HG03520 (cell line): ENCODE measurements around the gene KIF7.
"Not testable (repeated sequence)": the region's sequence is repeated elsewhere in the genome, so short reads cannot be mapped to it uniquely, and the experiment has no call there.

Experiments used
- ATAC-seq: cut with Tn5 transposase; IDR thresholded peaks from one replicate; pipeline ENCODE4 v1.9.1; 2021; ENCODE audit warnings: mild to moderate bottlenecking, moderate library complexity; ENCODE audit not compliant: unreplicated experiment

The KIF7 gene

DNA sequence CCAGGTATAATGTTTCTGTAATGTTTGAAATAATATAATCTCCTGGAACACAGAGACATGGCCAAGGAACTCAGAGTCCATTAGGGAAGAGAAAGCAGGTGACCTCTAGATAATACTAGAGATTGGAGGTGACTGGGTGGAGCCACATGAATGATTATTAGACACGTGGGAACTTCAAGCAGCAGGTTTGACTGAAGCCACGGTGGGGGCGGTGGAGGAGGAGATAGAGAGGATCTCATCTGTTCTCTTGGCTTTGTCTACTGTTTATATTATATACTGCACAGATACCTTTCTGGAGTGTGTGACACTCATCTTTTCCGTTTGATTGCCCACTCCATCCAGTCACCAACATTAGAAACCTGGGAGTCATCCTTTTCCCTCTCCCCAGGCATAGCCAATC lies 33.7 kb downstream of the KIF7 start:
- ATAC-seq, result no peak

DNA sequence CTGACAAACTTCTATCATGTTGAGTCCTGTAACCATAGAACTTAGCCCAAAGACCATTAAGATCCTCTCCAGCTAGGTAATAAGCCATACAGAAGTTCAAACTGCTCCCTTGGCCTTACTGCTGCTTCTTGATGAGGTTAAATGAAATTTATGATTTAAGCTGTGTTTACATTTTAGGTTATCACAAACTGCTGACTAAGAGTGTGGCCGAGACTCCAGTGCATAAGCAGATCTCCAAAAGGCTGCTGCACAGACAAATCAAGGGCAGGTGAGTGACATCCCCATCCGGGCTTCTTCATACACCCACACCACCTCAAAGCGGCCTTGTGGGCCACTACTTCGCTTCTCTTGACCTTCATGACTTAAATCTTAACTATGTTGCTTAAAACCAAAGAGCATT lies 39.0 kb downstream of the KIF7 start:
- ATAC-seq, result no peak

DNA sequence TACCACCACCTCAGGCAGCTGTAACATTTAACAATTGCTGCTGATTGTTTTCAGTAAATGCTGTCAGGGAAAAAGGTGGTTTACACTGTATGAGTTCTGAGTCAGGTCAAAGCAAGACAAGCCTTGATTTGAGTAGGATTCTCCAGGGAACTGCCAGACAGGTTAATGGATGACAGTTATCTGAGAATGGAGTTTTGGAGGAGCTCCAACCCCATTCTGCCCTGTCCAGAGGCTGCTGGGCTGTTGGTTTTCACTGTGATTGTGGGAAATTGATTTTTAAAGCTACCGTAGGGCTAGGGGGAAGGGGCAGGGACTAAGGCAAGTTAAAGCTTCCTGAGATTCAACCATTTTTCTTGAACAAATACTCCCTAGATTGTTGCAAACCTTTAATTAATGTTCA lies 40.1 kb downstream of the KIF7 start:
- no peak for ATAC-seq

DNA sequence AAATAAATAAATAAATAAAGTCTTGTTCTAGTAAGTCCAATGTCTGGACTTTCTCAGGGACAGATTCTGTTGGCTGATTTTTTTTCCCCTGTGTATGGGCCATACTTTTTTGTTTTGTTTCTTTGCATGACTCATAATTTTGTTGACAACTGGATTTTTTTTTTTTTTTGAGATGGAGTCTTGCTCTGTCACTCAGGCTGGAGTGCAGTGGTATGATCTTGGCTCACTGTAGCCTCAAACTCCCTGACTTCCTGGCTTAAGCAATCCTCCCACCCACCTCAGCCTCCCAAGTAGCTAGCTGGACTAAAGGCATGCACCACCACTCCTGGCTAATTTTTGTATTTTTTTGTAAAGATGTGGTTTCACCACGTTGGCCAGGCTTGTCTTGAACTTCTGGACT lies 41.1 kb downstream of the KIF7 start:
- no peak for ATAC-seq

DNA sequence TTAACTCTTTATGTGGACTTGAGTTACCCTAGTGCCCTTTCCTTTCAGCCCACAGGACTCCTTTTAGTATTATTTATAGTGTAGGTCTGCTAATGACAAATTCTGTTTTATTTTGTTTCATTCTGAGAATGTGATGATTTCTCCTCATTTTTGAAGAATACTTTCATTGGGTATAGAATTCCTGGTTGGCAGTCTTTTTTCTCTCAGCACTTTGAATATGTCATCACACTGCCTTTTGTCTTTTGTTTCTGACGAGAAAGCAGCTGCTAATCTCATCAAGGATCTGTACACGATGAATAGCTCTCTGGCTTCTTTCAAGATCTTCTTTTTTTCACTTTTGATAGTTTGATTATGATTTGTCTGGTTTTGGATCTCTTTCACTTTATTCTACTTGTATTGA lies 42.2 kb downstream of the KIF7 start:
- no peak for ATAC-seq

DNA sequence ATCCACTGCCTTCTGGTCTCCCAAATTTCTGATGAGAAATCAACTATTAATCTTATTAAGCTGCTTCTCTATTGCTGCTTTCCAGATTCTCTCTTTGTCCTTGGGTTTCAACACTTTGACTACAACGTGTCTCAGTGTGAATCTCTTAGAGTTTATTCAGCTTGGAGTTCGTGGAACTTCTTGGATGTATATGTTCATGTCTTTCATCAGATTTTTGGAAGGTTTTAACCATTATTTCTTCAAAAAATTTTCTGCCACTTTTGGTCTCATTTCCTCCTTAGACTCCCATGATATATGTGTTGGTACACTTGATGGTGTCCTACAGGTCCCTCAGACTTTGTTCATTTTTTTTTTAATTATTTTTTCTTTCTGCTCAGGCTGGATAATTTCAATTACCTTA lies 44.0 kb downstream of the KIF7 start:
- ATAC-seq, result no peak

DNA sequence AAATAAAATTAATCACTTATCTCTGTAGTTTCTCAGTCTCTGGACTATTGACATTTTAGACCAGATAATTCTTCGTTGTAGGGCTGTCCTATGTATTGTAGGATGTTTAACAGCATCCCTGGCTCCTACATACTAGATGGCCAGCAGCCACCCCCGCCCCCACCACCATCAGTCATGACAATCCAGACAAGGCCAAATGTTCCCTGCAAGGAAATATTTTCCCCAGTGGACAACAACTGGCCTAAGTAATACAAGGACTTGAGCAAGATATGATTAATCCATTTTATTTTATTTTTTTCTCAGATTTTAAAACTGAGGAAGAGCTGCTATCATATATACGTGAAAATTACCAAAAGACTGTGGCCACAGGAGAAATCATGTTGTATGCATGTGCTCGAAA lies 56.2 kb downstream of the KIF7 start:
- ATAC-seq, result no peak

DNA sequence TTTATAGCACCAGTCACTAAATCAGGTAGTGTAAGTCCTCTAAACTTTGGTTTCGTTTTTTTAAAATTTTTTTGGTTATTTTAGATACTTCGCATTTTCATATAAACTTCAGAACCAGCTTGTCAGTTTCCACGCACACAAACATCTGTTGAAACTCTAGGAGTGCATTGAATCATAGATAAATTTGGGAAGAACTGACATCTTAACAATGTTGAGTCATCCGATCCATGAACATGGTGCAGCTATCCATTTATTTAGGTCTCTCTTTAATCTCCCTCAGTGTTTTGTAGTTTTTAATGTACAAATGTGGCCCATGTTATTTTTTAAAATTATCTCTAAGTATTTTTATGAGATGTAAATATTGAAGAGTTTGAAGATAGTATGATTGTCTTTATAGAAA lies 62.2 kb downstream of the KIF7 start:
- ATAC-seq, result no peak

DNA sequence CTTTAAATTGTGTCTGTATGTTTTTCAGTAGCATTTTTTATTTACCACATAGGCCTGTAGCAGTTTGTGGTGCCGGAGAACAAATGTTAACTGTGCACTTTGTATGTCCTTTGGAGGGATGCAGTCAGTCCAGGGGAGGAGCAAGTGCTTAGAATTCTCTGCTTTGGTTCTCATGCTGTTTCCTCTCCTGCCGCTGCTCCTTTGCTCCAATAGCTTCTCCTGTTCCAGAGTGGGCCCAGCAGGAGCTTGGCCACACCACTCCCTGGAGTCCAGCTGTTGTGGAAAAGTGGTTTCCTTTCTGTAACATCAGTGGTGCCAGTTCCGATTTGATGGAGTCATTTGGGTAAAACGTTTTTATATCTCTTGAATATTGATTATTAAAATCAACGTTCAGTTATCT lies 63.4 kb downstream of the KIF7 start:
- no peak for ATAC-seq

DNA sequence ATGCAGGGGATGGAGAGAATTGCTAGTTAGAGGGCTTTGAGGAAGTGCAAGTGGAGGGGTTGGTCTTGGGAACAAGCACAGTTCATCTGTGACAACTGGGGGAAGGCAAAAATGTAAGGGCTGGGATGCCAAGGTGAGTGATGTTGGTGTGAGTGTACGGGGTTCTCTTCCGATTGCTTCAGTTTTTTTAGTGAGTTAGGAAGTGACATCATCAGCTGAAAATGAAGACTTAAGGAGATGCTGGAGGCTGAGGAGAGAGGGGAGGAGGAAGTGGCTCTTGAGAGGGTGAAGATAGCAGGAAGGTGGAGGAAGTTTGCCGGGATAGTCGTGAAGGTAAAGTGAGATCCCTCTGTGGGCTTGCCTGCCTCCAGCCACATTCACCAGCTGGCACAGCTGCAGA lies 67.3 kb downstream of the KIF7 start:
- ATAC-seq, result no peak

DNA sequence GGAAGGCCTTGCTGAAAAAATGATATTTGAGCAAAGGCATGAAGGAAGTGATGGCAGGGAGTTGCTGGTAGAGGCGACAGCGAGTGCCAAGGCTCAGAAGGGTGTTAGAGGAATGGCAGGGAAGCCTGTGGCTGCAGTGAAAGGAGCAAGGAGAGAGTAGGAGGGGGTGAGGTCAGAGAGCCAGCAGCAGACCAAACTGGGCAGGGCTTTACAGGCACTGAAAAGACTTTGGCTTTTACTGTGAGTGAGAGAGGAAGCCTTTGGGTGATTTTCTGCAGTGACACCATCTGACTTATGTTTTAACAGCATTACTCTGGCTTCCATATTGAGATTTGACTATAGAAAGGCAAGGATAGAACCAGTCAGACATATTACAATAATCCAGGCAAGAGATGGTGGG lies 68.6 kb downstream of the KIF7 start:
- ATAC-seq, result no peak

DNA sequence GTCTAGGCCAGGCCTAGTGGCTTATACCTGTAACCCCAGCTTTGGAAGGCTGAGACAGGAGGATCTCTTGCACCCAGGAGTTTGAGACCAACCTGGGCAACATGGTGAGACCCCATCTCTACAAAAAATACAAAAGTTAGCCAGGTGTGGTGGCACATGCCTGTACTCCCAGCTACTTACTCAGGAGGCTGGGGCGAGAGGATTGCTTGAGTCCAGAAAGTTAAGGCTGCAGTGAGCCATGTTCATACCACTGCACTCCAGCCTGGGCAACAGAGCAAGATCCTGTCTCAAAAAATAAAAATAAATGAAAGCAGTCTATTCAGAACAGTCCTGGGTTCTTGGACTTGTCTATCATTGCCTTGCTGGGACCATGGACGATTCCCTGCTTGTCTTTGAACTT lies 74.5 kb downstream of the KIF7 start:
- not testable (repeated sequence) for ATAC-seq

DNA sequence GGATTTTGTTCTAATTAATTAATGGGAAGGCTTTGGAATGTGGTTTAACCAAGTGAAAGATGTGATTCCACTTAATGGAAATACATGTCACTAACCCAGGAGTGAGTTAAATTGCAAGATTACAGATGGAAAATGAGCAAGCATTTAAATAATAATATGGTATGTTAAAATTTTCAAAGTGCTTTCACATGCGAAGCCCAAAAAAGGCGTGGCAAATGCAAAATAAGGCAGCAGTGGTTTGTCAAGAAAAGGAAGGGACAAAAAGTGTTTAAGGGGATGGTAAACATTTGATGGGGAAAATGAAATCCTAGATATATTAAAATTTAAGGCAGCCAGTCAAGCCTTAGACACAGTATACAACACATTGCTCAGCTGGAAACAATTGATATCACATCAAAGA lies 77.1 kb downstream of the KIF7 start:
- ATAC-seq, result no peak
